DMS79 treated with DMSO at 0.1 percent for 48 hours (cell line): ENCODE results near the gene TOR4A.

Source experiments
- DNase-seq: peaks from one replicate; lab custom pipeline; 2025; lab: John Stamatoyannopoulos, UW

The TOR4A gene

GRCh38 chr9:137277329-137278041 lies at the start of gene TOR4A:
TSS of gene TOR4A (plus strand) at chr9:137277726. CDS start at chr9:137278690, 964 bp downstream.
- no peak for DNase-seq

GRCh38 chr9:137227853-137228505 lies 49.5 kb upstream of the TOR4A start:
- no peak for DNase-seq

GRCh38 chr9:137228506-137228967 lies 49.0 kb upstream of the TOR4A start:
- DNase-seq = no peak

- DNase-seq = no peak
Measured at GRCh38 chr9:137228968-137229896, 48.3 kb upstream of the TOR4A start.

GRCh38 chr9:137229903-137230704 lies 47.4 kb upstream of the TOR4A start:
- DNase-seq = no peak

GRCh38 chr9:137230705-137231371 lies 46.7 kb upstream of the TOR4A start, which contains the start of gene SLC34A3:
TSS of gene SLC34A3 (plus strand) at chr9:137230901. CDS start at chr9:137231703, 802 bp downstream.
- no peak for DNase-seq

- no peak for DNase-seq
Measured at GRCh38 chr9:137231372-137232039, 46.0 kb upstream of the TOR4A start.

GRCh38 chr9:137232101-137232500 lies 45.4 kb upstream of the TOR4A start:
- no peak for DNase-seq

GRCh38 chr9:137232510-137232909 lies 45.0 kb upstream of the TOR4A start:
- no peak for DNase-seq

GRCh38 chr9:137233143-137233980 lies 44.2 kb upstream of the TOR4A start:
- no peak for DNase-seq

- DNase-seq = no peak
Measured at GRCh38 chr9:137234055-137234697, 43.4 kb upstream of the TOR4A start.

- no peak for DNase-seq
Measured at GRCh38 chr9:137234758-137235423, 42.6 kb upstream of the TOR4A start.

GRCh38 chr9:137235424-137236237 lies 41.9 kb upstream of the TOR4A start:
- DNase-seq = no peak

GRCh38 chr9:137236238-137236935 lies 41.1 kb upstream of the TOR4A start:
- peak; percentile 80 for DNase-seq

- DNase-seq = peak; percentile 5
Measured at GRCh38 chr9:137236936-137237421, 40.5 kb upstream of the TOR4A start.
